SJCRH30 (cell line): ENCODE results near the gene PFN1. TPM values are rescaled to one million over a fixed set of nuclear protein-coding genes. Genes with fewer than 3 reads are reported as not detected.

Experiments used
- DNase-seq, 2 experiments: peaks; one replicate each; pipeline ENCODE4 v3.0.0-alpha.2; 2015 to 2020
- H3K27ac ChIP-seq: fragments of 250-450 bp; sonication (Bioruptor Pico); 2 replicates; pipeline ENCODE4 v1.5.1; 2020; ENCODE audit warnings: mild to moderate bottlenecking, moderate library complexity
- H3K27me3 ChIP-seq: fragments of 250-450 bp; sonication (Bioruptor Pico); 2 replicates; pipeline ENCODE4 v1.5.1; 2020; ENCODE audit warnings: mild to moderate bottlenecking, moderate library complexity
- H3K36me3 ChIP-seq: fragments of 250-450 bp; sonication (Bioruptor Pico); 2 replicates; pipeline ENCODE4 v1.5.1; 2020; ENCODE audit warnings: mild to moderate bottlenecking, moderate library complexity
- H3K4me1 ChIP-seq: fragments of 250-450 bp; sonication (Bioruptor Pico); 2 replicates; pipeline ENCODE4 v1.5.1; 2020; ENCODE audit warnings: mild to moderate bottlenecking, moderate library complexity
- H3K4me3 ChIP-seq: fragments of 250-450 bp; sonication (Bioruptor Pico); 2 replicates; pipeline ENCODE4 v1.5.1; 2020; ENCODE audit warnings: mild to moderate bottlenecking, moderate library complexity
- H3K9me3 ChIP-seq: fragments of 250-450 bp; sonication (Bioruptor Pico); replicated peaks from 2 replicates; pipeline ENCODE4 v1.5.1; 2020; ENCODE audit warnings: mild to moderate bottlenecking, moderate library complexity
- total RNA-seq: library from RNA; depleted of rRNA; stranded (reverse); fragments of >200 nt; shearing (Covaris generic); gene quantifications from 2 replicates; pipeline ENCODE4 v1.2.3, GENCODE V29; 2014

Gene PFN1
- total RNA-seq, 1 experiment from 2014 or later = 1,061 TPM

DNA sequence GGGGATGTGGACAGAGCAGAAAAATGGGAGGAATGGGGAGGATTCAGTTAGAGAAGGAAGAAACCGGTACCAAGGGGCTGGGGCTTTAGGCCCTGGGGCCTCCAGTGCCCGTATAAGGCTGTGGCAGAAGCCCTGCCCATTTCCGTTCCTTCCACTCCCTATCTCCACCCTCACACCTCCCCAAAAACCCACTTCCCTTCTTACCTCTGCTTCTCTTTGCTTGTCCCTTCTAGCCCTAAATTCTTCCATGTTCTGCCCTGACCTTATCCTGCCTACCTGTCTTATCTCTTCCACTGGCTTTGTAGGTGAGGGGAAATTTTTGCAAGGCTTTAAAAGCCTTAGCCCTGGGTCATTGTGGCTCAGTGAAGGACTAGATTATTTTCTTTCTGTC is 4.2 kb downstream of the PFN1 start:
- H3K4me3 ChIP-seq = no peak overlapping the region
- H3K4me1 ChIP-seq = peaks cover 12% of the 10 kb centered on the region
- no peak for DNase-seq
- H3K27me3 ChIP-seq = no peaks in the 10 kb centered on the region
- H3K9me3 ChIP-seq = no peaks in the 10 kb centered on the region
- no peak overlapping the region for H3K27ac ChIP-seq
- H3K36me3 ChIP-seq = peaks cover 40% of the 10 kb centered on the region

DNA sequence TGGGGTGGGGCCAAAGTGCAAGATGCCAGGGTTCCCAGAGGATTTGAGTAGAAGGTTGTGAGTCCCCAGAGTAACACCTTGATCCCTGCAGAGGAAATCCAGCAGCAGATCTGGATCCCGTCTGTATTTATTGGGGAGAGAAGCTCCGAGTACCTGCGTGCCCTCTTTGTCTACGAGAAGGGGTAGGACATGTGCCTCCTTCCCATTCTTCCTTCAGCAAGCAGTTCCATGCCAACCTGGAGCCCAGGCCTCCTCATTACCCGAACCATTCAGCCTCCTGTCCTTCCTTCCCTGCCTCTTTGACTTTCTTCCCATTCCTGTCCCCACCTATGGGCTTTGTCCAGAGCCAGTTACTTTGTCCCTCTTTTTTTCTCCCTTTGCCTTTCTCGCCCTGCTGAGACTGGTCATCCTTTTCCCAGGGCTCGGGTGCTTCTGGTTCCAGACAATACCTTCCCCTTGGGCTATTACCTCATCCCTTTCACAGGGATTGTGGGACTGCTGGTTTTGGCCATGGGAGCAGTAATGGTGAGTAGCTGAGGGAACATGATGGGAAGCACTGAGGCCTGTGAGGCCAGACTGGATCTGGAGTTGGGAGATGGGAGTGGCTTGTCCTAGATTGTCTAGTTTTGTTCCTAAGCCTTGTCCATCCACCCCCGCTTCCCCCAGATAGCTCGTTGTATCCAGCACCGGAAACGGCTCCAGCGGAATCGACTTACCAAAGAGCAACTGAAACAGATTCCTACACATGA is 5.4 kb downstream of the PFN1 start:
- no peak overlapping the region for H3K4me3 ChIP-seq
- H3K27me3 ChIP-seq = no peaks in the 10 kb centered on the region
- no peaks in the 10 kb centered on the region for H3K9me3 ChIP-seq
- peaks cover 38% of the 10 kb centered on the region for H3K36me3 ChIP-seq
- DNase-seq = no peak
- H3K4me1 ChIP-seq = peaks cover 12% of the 10 kb centered on the region
- H3K27ac ChIP-seq = no peak overlapping the region

DNA sequence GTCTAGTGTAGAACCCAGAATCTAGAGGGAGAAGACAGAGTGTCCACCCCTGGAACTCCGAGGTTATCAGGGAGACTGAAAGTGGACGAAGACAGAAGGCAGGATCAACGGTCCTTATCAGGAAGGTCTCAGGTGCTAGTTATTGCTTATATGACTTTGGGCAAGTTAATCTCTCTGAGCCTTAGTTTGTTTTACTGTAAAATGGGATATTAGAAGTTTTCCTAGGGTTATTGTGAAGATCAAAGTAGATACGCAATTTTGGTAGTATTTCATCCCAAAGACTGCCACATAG is 7.1 kb downstream of the PFN1 start:
- Histone ChIP-seq H3K9me3 (no peaks in the 10 kb centered on the region), H3K4me3 (peak overlapping the region; percentile 67), H3K36me3 (peaks cover 27% of the 10 kb centered on the region), H3K4me1 (peaks cover 12% of the 10 kb centered on the region), H3K27ac (peak overlapping the region; percentile 90; the same call in 1 of the 2 replicates), H3K27me3 (no peaks in the 10 kb centered on the region)
- no peak for DNase-seq

DNA sequence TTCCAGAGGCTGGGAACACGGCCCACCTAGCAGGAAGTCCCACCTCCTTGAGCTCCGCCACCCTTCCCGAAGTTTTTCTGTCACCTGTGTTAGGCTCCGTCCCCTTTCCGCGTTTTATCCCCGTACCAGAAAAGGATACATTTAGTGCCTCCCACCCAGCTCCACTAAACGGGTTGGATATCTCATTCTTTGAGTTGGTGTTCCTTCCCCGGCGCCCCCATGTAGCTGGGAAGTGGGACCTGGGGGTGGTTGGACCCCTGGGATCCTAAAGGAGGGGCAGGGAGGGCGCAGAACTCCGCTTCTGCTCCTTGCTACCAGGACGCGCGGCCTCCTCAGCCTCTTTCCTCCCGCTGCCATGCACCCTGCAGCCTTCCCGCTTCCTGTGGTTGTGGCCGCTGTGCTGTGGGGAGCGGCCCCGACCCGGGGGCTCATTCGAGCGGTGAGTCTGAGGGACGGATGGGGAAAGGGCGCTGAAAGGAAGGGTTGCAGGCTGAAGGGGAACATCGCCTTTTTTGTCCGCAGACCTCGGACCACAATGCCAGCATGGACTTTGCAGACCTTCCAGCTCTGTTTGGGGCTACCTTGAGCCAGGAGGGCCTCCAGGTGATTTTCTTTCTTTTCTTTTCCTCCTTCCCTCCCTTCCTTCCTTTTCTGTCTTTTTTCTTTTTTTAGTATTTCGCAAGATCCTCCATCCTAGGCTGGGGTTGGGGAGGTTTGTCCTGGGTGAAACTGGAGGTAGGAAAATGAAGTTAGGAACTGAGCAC is 7.6 kb downstream of the PFN1 start:
- peaks cover 12% of the 10 kb centered on the region for H3K4me1 ChIP-seq
- H3K4me3 ChIP-seq = peak overlapping the region; percentile 67
- no peaks in the 10 kb centered on the region for H3K27me3 ChIP-seq
- H3K9me3 ChIP-seq = no peaks in the 10 kb centered on the region
- peak in 1 of 2 experiments; percentile 81 for DNase-seq
- peaks cover 24% of the 10 kb centered on the region for H3K36me3 ChIP-seq
- peak overlapping the region; percentile 90 for H3K27ac ChIP-seq

DNA sequence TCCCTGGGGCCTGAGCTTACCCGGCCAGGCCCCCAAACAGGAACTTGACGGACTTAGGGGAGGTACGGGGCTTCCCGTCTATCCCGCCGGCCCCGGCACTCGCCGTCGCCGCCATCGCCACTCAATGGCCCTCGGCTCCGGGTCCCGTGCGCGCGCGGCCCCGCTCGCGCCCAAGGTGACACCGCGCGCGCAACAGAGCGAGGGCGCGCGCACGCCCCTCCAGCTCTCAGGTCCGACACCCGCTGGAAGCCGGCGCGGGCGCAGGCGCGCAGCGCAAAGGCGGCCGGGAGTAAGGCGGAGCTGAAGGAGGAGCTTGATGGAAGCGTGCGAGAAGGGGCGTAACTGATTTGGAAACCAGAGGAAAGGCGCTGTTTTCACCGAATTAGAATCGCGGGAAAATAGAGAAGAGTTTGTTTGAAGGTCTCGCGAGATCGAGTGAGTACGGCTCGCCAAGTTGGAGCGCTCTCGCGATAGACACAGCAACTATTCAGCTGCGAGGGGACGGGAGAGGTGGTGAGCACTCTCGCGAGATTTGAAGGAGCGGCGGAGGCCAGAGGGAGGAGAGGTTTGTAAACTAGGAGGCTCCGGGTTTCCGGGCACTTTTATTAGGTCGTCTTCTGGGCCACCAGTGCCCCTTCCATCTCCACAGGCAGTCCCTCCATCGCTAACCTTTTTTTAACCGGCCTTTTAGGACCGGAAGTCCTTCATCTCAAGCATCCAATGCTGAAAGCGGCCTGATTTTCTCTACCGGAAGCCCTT is 8.4 kb downstream of the PFN1 start, which contains the start of the genes RNF167 and SLC25A11:
Gene RNF167, plus strand, starts transcription at position 473 of the 759 bp plus-strand sequence. CDS start 642 bp downstream, outside the sequence.
Gene SLC25A11, minus strand, starts transcription at position 251 of the 759 bp plus-strand sequence. Its CDS starts 136 bp downstream, at position 115.
- peak within 1 kb of the TSS; percentile 67 for H3K4me3 ChIP-seq
- no peaks in the 10 kb centered on the region for H3K27me3 ChIP-seq

DNA sequence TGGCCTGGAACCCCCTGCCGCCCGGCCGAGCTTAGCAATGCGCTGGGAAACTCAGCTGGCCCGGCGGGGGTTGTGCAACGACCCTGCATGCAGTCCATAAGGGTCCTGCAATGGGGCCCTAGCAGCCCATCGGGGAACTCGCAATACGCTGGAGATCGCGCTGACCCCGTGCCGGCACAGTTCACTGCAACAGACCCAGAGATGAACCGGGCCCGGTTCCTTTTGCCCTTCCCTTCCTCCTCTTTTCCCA is 8.9 kb downstream of the PFN1 start:
- no peak for DNase-seq
- no peaks in the 10 kb centered on the region for H3K9me3 ChIP-seq
- H3K27me3 ChIP-seq = no peaks in the 10 kb centered on the region
- H3K36me3 ChIP-seq = peaks cover 12% of the 10 kb centered on the region
- H3K27ac ChIP-seq = peak overlapping the region; percentile 90
- H3K4me1 ChIP-seq = no peaks in the 10 kb centered on the region; the same call in 1 of the 2 replicates
- H3K4me3 ChIP-seq = peak overlapping the region; percentile 67

More for the DNA sequence above, 8.4 kb downstream of the PFN1 start, which contains the start of the genes RNF167 and SLC25A11:
- peaks cover 17% of the 10 kb centered on the region for H3K36me3 ChIP-seq
- no peaks in the 10 kb centered on the region for H3K9me3 ChIP-seq
- DNase-seq = peak; percentile 95 to 97
- peak within 1 kb of the TSS; percentile 90 for H3K27ac ChIP-seq
- peaks cover 4% of the 10 kb centered on the region for H3K4me1 ChIP-seq

DNA sequence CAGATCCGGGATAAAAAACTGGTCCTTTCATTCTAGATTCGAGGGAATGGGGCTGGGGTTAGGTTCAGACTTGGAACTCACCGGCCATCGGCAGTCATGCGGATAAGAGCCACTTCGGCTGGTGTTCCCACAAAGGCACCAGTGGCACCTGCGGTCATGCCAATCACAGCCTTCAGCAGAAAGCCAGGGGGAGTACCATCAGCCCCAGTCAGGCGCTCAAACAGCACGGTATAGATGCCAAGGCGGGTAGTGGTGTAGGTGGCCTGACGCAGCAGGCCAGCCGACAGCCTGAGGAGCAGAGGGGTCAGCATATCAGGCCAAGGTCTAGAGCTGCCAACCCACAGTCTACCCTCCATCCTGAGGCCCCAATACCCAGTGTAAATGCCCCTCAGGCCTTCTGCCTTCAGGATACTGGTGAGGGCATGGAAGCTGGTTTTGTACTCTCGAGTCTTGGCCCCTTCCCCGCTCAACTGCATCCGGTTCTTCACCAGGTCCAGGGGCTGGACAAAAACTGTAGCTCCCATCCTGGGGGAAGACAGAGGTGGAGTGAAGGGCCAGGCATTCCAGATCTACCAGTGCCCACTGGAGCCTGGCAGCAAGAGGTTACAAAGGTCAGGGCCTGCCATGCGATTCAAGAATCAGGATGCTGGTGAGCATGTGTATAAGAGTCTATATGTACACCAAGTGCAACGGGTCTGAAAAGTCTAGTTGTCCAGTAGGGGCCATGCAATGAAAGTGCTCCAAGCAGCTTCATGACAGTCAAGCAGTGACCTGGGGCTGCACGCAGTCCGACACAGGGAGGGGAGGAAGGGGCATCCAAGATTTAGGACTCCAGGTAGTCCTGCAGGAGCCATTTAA is 9.4 kb downstream of the PFN1 start:
- DNase-seq = no peak

DNA sequence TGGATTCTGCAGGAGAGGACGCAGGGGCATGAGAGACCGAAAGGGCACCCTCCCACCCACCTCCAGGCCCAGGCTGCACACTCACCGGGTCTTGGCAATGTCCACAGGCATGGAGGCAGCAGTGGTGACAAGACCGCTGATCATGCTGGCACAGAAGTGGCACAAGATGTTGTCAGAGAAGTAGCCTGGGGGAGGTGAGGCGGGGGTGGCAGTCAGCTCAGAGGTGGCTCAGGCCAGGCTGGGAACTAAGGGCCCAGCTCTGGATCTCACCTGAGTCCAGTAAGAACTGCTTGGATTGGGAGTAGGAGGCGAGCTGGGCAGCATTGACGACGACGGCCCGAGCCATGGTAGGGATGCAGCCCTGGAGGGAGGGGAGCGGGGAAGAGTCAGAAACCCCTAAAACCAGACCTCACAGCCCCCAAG is 10.2 kb downstream of the PFN1 start:
- DNase-seq = no peak
- Histone ChIP-seq H3K4me1 (no peaks in the 10 kb centered on the region; the same call in 1 of the 2 replicates), H3K4me3 (no peak overlapping the region), H3K36me3 (peaks cover 4% of the 10 kb centered on the region; the same call in 1 of the 2 replicates), H3K9me3 (no peaks in the 10 kb centered on the region), H3K27ac (no peak overlapping the region), H3K27me3 (no peaks in the 10 kb centered on the region)

More for the DNA sequence above, 9.4 kb downstream of the PFN1 start:
- no peaks in the 10 kb centered on the region; the same call in 1 of the 2 replicates for H3K4me1 ChIP-seq
- H3K9me3 ChIP-seq = no peaks in the 10 kb centered on the region
- peaks cover 7% of the 10 kb centered on the region for H3K36me3 ChIP-seq
- no peaks in the 10 kb centered on the region for H3K27me3 ChIP-seq
- peak overlapping the region; percentile 67 for H3K4me3 ChIP-seq
- H3K27ac ChIP-seq = peak overlapping the region; percentile 90

DNA sequence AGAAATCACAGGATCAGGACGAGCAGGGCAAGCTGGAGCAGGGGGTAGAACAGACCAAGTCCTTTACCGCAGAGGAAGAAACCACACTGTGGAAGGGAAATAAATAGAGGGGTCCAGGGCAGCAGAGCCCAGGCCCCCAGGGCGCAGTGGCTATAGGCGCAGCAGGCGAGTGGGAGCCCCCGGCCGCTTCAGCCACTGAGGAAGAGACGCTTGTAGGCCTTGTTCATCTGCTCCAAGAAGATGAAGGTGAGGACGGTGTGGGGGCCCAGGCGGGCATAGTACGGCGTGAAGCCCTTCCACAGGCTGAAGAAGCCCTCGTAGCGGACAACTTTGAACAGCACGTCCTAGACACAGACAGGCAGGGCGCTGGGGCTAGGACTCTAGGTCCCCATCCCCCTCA is 10.8 kb downstream of the PFN1 start:
- Histone ChIP-seq H3K4me3 (no peak overlapping the region), H3K4me1 (no peaks in the 10 kb centered on the region; the same call in 1 of the 2 replicates), H3K27me3 (no peaks in the 10 kb centered on the region), H3K27ac (no peak overlapping the region), H3K9me3 (no peaks in the 10 kb centered on the region), H3K36me3 (peaks cover 4% of the 10 kb centered on the region; the same call in 1 of the 2 replicates)
- no peak for DNase-seq

DNA sequence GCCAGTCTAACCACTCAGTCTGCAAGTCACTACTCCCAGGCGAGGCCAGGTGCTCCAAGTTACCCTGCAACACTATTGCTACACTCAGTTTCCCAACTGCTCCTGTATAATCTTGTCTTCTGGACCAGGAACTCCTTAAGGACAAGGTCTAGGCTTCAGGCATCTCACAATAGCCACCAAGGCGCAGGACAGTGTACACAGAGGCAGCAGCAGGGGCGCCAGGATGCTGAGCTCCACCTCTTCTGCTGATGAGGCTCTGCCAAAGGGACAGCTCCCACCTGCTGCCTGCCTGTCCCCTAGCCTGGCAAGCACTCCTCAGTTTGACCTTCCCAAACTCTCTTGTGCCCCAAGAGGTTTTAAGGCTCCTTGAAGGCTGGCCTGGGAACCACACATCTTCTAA is 11.9 kb downstream of the PFN1 start:
- Histone ChIP-seq H3K4me3 (no peak overlapping the region), H3K27ac (no peak overlapping the region), H3K4me1 (no peaks in the 10 kb centered on the region; the same call in 1 of the 2 replicates), H3K9me3 (no peaks in the 10 kb centered on the region), H3K36me3 (peaks cover 4% of the 10 kb centered on the region; the same call in 1 of the 2 replicates), H3K27me3 (no peaks in the 10 kb centered on the region)
- DNase-seq = no peak

DNA sequence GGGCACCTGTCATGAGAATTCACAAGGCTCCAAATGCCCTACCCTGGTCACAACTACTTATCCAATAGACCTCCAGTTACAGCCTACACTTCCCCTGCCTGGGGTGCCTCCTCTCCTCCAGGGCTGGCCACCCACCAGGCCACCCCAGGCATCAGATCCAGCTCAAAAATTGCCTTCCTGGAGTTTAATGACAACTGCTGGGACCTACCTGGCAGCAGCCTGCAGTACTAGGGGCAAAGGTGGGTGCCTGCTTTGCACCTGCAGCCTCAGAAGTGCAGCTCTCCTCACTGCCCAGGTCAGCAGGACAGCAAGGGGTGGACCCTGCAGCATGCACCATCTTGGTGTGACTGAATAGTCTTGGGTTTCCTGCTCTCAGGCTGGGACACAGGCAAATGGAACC is 12.7 kb downstream of the PFN1 start:
- DNase-seq = no peak
- Histone ChIP-seq H3K27ac (no peak overlapping the region), H3K36me3 (peaks cover 4% of the 10 kb centered on the region; the same call in 1 of the 2 replicates), H3K4me1 (no peaks in the 10 kb centered on the region), H3K27me3 (no peaks in the 10 kb centered on the region), H3K4me3 (no peak overlapping the region), H3K9me3 (no peaks in the 10 kb centered on the region)

DNA sequence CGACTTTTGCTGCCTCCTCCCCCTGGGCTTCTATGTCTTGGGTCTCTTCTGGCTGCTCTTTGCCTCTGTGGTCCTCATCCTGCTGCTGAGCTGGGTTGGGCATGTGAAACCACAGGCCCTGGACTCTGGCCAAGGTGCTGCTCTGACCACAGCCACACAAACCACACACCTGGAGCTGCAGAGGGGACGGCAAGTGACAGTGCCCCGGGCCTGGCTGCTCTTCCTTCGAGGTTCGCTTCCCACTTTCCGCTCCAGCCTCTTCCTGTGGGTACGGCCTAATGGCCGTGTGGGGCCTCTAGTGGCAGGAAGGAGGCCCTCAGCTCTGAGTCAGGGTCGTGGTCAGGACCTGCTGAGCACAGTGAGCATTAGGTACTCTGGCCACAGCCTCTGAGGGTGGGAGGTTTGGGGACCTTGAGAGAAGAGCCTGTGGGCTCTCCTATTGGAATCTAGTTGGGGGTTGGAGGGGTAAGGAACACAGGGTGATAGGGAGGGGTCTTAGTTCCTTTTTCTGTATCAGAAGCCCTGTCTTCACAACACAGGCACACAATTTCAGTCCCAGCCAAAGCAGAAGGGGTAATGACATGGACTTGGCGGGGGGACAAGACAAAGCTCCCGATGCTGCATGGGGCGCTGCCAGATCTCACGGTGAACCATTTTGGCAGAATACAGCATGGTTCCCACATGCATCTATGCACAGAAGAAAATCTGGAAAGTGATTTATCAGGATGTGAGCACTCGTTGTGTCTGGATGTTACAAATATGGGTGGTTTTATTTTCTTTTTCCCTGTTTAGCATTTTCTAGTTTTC is 14.0 kb downstream of the PFN1 start:
- Histone ChIP-seq H3K4me1 (no peaks in the 10 kb centered on the region), H3K27ac (no peak overlapping the region), H3K9me3 (no peaks in the 10 kb centered on the region), H3K4me3 (no peak overlapping the region), H3K36me3 (peaks cover 4% of the 10 kb centered on the region; the same call in 1 of the 2 replicates), H3K27me3 (no peaks in the 10 kb centered on the region)
- DNase-seq = peak; percentile 37 to 53

DNA sequence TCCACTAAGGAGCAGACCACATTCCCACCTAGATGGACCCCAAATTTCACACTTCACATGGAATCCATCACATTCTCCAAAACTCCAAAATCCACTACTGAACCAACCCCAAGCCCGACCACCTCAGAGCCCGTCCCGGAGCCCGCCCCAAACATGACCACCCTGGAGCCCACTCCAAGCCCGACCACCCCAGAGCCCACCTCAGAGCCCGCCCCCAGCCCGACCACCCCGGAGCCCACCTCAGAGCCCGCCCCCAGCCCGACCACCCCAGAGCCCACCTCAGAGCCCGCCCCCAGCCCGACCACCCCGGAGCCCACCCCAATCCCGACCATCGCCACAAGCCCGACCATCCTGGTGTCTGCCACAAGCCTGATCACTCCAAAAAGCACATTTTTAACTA is 14.7 kb downstream of the PFN1 start:
- H3K36me3 ChIP-seq = peaks cover 4% of the 10 kb centered on the region; the same call in 1 of the 2 replicates
- DNase-seq = no peak
- no peaks in the 10 kb centered on the region for H3K27me3 ChIP-seq
- no peaks in the 10 kb centered on the region for H3K4me1 ChIP-seq
- no peak overlapping the region for H3K27ac ChIP-seq
- H3K4me3 ChIP-seq = no peak overlapping the region
- H3K9me3 ChIP-seq = no peaks in the 10 kb centered on the region
